GM06990 (cell line): ENCODE results near the gene GNB4.

Experiments used
- DNase-seq: peaks from one replicate; pipeline ENCODE4 v3.0.0-alpha.2; 2011; ENCODE audit not compliant: insufficient read length; ENCODE audit errors: extremely low read depth
- H3K27me3 ChIP-seq: replicated peaks from 2 replicates; pipeline ENCODE4 v1.6.0; 2011; ENCODE audit warnings: low read length; ENCODE audit not compliant: control insufficient read depth, insufficient read depth
- H3K36me3 ChIP-seq: 2 replicates; pipeline ENCODE4 v1.5.1; 2011; ENCODE audit warnings: low read length; ENCODE audit not compliant: control insufficient read depth, insufficient read depth
- H3K4me3 ChIP-seq: replicated peaks from 2 replicates; pipeline ENCODE4 v1.5.1; 2011; ENCODE audit warnings: low read depth, mild to moderate bottlenecking, control low read depth, low read length
- CTCF ChIP-seq: IDR thresholded peaks from 2 replicates; pipeline ENCODE4 v1.5.1; 2011; ENCODE audit warnings: low read length, control low read depth, mild to moderate bottlenecking, inconsistent platforms; ENCODE audit not compliant: insufficient read depth, poor library complexity, severe bottlenecking

The GNB4 gene

GRCh38 chr3:179438841-179439240 is 12.4 kb downstream of the GNB4 start:
- Histone ChIP-seq H3K4me3 (no peak overlapping the region), H3K27me3 (no peaks in the 10 kb centered on the region), H3K36me3 (no peaks in the 10 kb centered on the region)
- TF ChIP-seq CTCF, result no peak
- DNase-seq, result peak; percentile 44

- DNase-seq, result no peak
- Histone ChIP-seq H3K4me3 (no peak overlapping the region), H3K27me3 (no peaks in the 10 kb centered on the region), H3K36me3 (no peaks in the 10 kb centered on the region)
- TF ChIP-seq CTCF, result no peak
Measured at GRCh38 chr3:179436517-179436916, 14.8 kb downstream of the GNB4 start.

GRCh38 chr3:179432451-179432850 is 18.8 kb downstream of the GNB4 start:
- Histone ChIP-seq H3K4me3 (no peak overlapping the region), H3K36me3 (no peaks in the 10 kb centered on the region), H3K27me3 (no peaks in the 10 kb centered on the region)
- no peak for TF ChIP-seq CTCF
- DNase-seq, result no peak

- DNase-seq, result peak; percentile 38
- no peak overlapping the region; the same call in 1 of the 2 replicates for H3K4me3 ChIP-seq
- no peaks in the 10 kb centered on the region for H3K27me3 ChIP-seq
- no peaks in the 10 kb centered on the region for H3K36me3 ChIP-seq
- no peak for TF ChIP-seq CTCF
Measured at GRCh38 chr3:179432021-179432420, 19.2 kb downstream of the GNB4 start.

- no peak overlapping the region for H3K4me3 ChIP-seq
- DNase-seq, result no peak
- no peaks in the 10 kb centered on the region for H3K36me3 ChIP-seq
- no peak for TF ChIP-seq CTCF
- H3K27me3 ChIP-seq, result no peaks in the 10 kb centered on the region
Measured at GRCh38 chr3:179430277-179430870, 20.9 kb downstream of the GNB4 start.

- H3K27me3 ChIP-seq, result no peaks in the 10 kb centered on the region
- no peak for DNase-seq
- no peak for TF ChIP-seq CTCF
Measured at GRCh38 chr3:179428876-179429548, 22.3 kb downstream of the GNB4 start.

More at GRCh38 chr3:179428876-179429548, 22.3 kb downstream of the GNB4 start:
- Histone ChIP-seq H3K4me3 (no peak overlapping the region), H3K36me3 (no peaks in the 10 kb centered on the region)
